ENCODE data around the gene TMEM184A.

Gene TMEM184A

GRCh38 chr7:1555813-1556543 lies at the start of gene TMEM184A:
Gene TMEM184A (minus strand): TSS chr7:1556205. CDS start chr7:1555484, 721 bp downstream.
- peak in 1 of 4 experiments; percentile 50 for DNase-seq

GRCh38 chr7:1604383-1604782 lies 48.4 kb upstream of the TMEM184A start:
- no peak for DNase-seq

GRCh38 chr7:1603346-1604225 lies 47.6 kb upstream of the TMEM184A start:
- DNase-seq, result no peak

- no peak for DNase-seq
Observed at GRCh38 chr7:1602386-1602785, 46.4 kb upstream of the TMEM184A start.

GRCh38 chr7:1601956-1602355 lies 46.0 kb upstream of the TMEM184A start:
- no peak for DNase-seq

GRCh38 chr7:1599640-1600395 lies 43.8 kb upstream of the TMEM184A start:
- no peak for DNase-seq

- no peak for DNase-seq
Observed at GRCh38 chr7:1598961-1599639, 43.1 kb upstream of the TMEM184A start.

- DNase-seq, result no peak
Observed at GRCh38 chr7:1598286-1598685, 42.3 kb upstream of the TMEM184A start.

GRCh38 chr7:1597791-1598190 lies 41.8 kb upstream of the TMEM184A start:
- no peak for DNase-seq

- DNase-seq, result no peak
Observed at GRCh38 chr7:1597066-1597760, 41.2 kb upstream of the TMEM184A start.

- DNase-seq, result no peak
Observed at GRCh38 chr7:1596181-1597043, 40.4 kb upstream of the TMEM184A start.

- DNase-seq, result no peak
Observed at GRCh38 chr7:1595636-1596035, 39.6 kb upstream of the TMEM184A start.

- DNase-seq, result no peak
Observed at GRCh38 chr7:1595027-1595426, 39.0 kb upstream of the TMEM184A start.

GRCh38 chr7:1593904-1594421 lies 38.0 kb upstream of the TMEM184A start:
- no peak for DNase-seq

GRCh38 chr7:1593091-1593866 lies 37.3 kb upstream of the TMEM184A start:
- DNase-seq, result no peak

- no peak for DNase-seq
Observed at GRCh38 chr7:1592299-1592871, 36.4 kb upstream of the TMEM184A start.

- DNase-seq, result no peak
Observed at GRCh38 chr7:1591876-1592275, 35.9 kb upstream of the TMEM184A start.

GRCh38 chr7:1591396-1591795 lies 35.4 kb upstream of the TMEM184A start:
- DNase-seq, result no peak

- DNase-seq, result no peak
Observed at GRCh38 chr7:1590887-1591286, 34.9 kb upstream of the TMEM184A start.

GRCh38 chr7:1590476-1590875 lies 34.5 kb upstream of the TMEM184A start:
- no peak for DNase-seq
